T-helper 2 cell treated with Interferon-gamma antibody and Interleukin-4, amounts not matched to agents 5 μg/mL and 100 μg/mL, for 36 hours (primary cell): ENCODE data around the gene TENM4.
"Not testable (repeated sequence)": the region's sequence is repeated elsewhere in the genome, so short reads cannot be mapped to it uniquely, and the experiment has no call there.

Experiments used
- DNase-seq: peaks from one replicate; pipeline ENCODE4 v3.0.0; 2021; ENCODE audit warnings: low spot score
- H3K27ac Mint-ChIP-seq: one replicate; pipeline ENCODE4 v1.8.0; 2021; ENCODE audit warnings: mild to moderate bottlenecking, mixed read lengths
- H3K27me3 Mint-ChIP-seq: one replicate; pipeline ENCODE4 v1.8.0; 2021; ENCODE audit warnings: low read depth, mixed read lengths
- H3K36me3 Mint-ChIP-seq: one replicate; pipeline ENCODE4 v1.8.0; 2021; ENCODE audit warnings: low read depth, mixed read lengths
- H3K4me1 Mint-ChIP-seq: one replicate; pipeline ENCODE4 v1.8.0; 2021; ENCODE audit warnings: low read depth, mixed read lengths
- H3K4me3 Mint-ChIP-seq: one replicate; pipeline ENCODE4 v1.8.0; 2022; ENCODE audit warnings: mild to moderate bottlenecking, moderate library complexity, mixed read lengths
- H3K9me3 Mint-ChIP-seq: one replicate; pipeline ENCODE4 v1.8.0; 2021; ENCODE audit warnings: mixed read lengths

TENM4 gene

DNA sequence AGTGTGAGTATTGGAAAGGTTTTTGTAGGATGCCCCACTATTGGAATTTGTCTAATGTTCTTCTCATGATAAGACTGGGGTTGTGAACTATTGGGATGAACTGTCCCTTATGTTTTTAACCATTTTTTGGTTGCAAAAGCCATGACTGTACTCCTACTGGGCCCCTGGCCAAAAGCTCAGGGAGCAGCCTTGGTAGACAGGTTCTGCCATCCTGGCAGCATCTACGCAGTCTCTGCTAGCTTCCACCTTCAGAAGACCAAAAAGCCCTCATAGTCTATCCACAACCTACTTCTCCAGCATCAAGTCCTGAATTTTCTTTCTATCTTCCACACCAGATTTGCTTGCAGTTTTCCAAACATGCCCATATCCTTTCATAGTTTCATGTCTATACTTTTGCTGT, 211.8 kb downstream of the TENM4 start:
- Mint-ChIP-seq H3K27ac (no peak overlapping the region), H3K4me3 (no peak overlapping the region), H3K27me3 (peaks cover 2% of the 10 kb centered on the region), H3K36me3 (no peaks in the 10 kb centered on the region), H3K4me1 (no peaks in the 10 kb centered on the region), H3K9me3 (no peaks in the 10 kb centered on the region)
- DNase-seq, result no peak

GRCh38 chr11:79227767-79228755, 212.8 kb downstream of the TENM4 start:
- Mint-ChIP-seq H3K9me3 (no peaks in the 10 kb centered on the region), H3K4me1 (no peaks in the 10 kb centered on the region), H3K36me3 (no peaks in the 10 kb centered on the region), H3K27me3 (peaks cover 2% of the 10 kb centered on the region), H3K27ac (no peak overlapping the region), H3K4me3 (no peak overlapping the region)
- no peak for DNase-seq

GRCh38 chr11:79227308-79227707, 213.5 kb downstream of the TENM4 start:
- Mint-ChIP-seq H3K9me3 (no peaks in the 10 kb centered on the region), H3K4me1 (no peaks in the 10 kb centered on the region), H3K36me3 (no peaks in the 10 kb centered on the region), H3K4me3 (no peak overlapping the region), H3K27me3 (peaks cover 2% of the 10 kb centered on the region), H3K27ac (no peak overlapping the region)
- no peak for DNase-seq

DNA sequence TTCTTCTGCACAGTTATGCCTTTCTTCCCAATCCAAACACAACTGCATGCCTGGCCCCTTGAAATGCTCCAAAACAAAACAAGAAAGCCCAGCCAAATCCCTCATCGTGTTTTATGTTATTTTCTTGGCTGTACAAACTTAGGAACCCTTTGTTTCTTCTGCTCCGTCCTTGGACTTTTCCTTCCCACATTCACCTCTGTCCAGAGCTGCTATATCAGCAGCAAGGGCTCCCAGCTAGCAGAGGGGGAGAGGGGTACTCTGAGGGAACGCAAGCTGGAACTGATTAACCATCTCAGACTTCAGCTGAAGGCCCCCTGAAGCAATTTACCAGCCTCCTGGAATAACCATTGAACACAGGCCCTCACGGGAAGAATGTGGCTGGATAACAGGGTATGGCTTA, 214.7 kb downstream of the TENM4 start:
- no peaks in the 10 kb centered on the region for H3K36me3 Mint-ChIP-seq
- no peak overlapping the region for H3K4me3 Mint-ChIP-seq
- H3K27me3 Mint-ChIP-seq, result peaks cover 2% of the 10 kb centered on the region
- no peaks in the 10 kb centered on the region for H3K4me1 Mint-ChIP-seq
- no peak for DNase-seq
- H3K9me3 Mint-ChIP-seq, result no peaks in the 10 kb centered on the region
- H3K27ac Mint-ChIP-seq, result no peak overlapping the region

- not testable (repeated sequence) for H3K27ac Mint-ChIP-seq, DNase-seq, H3K4me1 Mint-ChIP-seq, H3K4me3 Mint-ChIP-seq, H3K36me3 Mint-ChIP-seq, H3K27me3 Mint-ChIP-seq, H3K9me3 Mint-ChIP-seq
Measured at GRCh38 chr11:79222163-79222562, 218.7 kb downstream of the TENM4 start.

- no peak overlapping the region for H3K27ac Mint-ChIP-seq
- H3K27me3 Mint-ChIP-seq, result no peaks in the 10 kb centered on the region
- no peaks in the 10 kb centered on the region for H3K9me3 Mint-ChIP-seq
- no peak overlapping the region for H3K4me3 Mint-ChIP-seq
- H3K36me3 Mint-ChIP-seq, result no peaks in the 10 kb centered on the region
- peaks cover 2% of the 10 kb centered on the region for H3K4me1 Mint-ChIP-seq
- DNase-seq, result no peak
Measured at GRCh38 chr11:79221444-79222130, 219.2 kb downstream of the TENM4 start.

DNA sequence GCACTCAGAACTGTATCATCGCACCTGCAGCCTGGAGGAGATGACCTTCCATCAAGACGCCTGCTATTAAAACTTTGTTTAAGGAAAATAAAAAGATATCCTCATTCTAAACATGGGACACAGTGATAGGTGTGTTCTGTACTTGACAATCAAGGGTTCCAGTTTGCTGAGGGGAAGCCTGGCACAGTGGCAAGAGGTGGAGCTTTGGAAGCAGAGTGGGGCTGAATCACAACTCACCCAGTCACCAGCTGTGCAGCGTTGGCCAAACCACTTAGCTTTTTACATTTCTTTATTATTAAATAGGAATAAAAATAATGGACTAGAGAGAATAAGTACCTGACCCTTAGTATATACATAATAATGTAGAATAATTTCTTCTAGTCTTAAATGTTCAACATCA, 220.7 kb downstream of the TENM4 start:
- Mint-ChIP-seq H3K4me1 (peaks cover 2% of the 10 kb centered on the region), H3K36me3 (no peaks in the 10 kb centered on the region), H3K27ac (no peak overlapping the region), H3K4me3 (no peak overlapping the region), H3K9me3 (no peaks in the 10 kb centered on the region), H3K27me3 (no peaks in the 10 kb centered on the region)
- DNase-seq, result no peak

DNA sequence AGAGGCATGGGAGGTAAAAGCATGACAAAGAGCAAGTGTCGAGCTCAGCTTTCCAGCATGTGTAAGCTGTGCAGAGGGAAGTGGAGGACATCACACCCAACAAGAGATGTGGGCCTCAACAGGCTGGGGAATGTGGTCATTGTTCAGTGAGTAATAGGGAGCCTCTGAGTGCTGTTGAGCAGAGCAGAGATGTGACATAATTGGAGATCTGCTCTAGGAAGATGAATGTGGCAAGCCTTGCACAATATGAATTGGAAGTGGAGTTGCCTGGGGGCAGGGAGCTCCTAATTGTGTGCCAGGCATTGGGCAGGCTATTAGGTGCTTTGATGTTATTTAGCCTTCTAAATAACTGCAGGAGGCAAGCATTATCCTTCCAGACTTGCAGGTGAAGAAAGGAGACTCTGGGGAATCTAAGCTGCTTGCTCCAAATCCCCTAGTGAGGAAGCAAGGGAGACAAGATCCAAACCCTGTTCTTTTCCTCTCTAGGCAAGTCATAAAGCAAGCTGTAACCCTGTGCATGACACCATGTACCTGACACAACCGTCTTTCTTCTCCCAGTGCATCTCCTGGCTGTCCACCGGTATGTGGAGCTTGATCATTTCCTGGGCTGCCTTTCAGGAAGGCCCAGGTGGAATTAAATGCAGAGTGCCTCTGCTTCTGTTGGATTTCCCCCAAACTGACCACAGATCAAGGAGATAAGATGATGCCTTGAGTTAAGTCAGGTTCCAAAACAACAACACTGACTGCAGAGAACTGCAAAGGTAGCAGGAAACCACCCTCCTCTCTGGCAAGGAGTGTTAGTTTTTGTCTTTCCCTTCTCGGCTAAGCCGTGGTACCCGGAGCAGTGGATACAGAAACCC, 221.4 kb downstream of the TENM4 start:
- Mint-ChIP-seq H3K9me3 (no peaks in the 10 kb centered on the region), H3K27me3 (no peaks in the 10 kb centered on the region), H3K36me3 (no peaks in the 10 kb centered on the region), H3K27ac (no peak overlapping the region), H3K4me3 (no peak overlapping the region), H3K4me1 (peaks cover 2% of the 10 kb centered on the region)
- DNase-seq, result no peak

GRCh38 chr11:79212741-79213190, 228.1 kb downstream of the TENM4 start:
- no peaks in the 10 kb centered on the region for H3K36me3 Mint-ChIP-seq
- no peak overlapping the region for H3K4me3 Mint-ChIP-seq
- H3K27me3 Mint-ChIP-seq, result no peaks in the 10 kb centered on the region
- no peaks in the 10 kb centered on the region for H3K9me3 Mint-ChIP-seq
- DNase-seq, result no peak
- H3K4me1 Mint-ChIP-seq, result no peaks in the 10 kb centered on the region
- H3K27ac Mint-ChIP-seq, result no peak overlapping the region

- Mint-ChIP-seq H3K27ac (no peak overlapping the region), H3K9me3 (no peaks in the 10 kb centered on the region), H3K4me1 (no peaks in the 10 kb centered on the region), H3K36me3 (no peaks in the 10 kb centered on the region), H3K27me3 (no peaks in the 10 kb centered on the region), H3K4me3 (no peak overlapping the region)
- DNase-seq, result no peak
Measured at GRCh38 chr11:79209540-79210266, 231.1 kb downstream of the TENM4 start.

DNA sequence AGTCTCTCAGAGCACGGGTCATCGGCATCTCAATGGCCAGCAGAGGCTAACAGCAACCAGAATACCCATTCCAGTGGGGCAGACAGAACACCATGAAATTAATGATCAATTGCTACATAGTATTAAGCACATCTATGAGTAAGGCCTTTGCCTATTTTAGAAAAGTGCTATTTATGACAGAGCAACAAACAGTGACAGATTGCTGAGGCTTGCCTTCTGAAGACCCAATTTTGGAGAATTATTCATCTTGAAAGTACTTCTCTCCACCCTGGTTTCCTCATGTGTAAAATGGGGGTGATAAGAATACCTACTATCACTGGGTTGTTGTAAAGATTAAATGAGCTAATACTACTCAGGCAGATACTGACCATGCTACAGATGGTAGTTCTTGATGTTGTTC, 232.7 kb downstream of the TENM4 start:
- Mint-ChIP-seq H3K9me3 (no peaks in the 10 kb centered on the region), H3K27me3 (no peaks in the 10 kb centered on the region), H3K4me1 (no peaks in the 10 kb centered on the region), H3K27ac (no peak overlapping the region), H3K36me3 (no peaks in the 10 kb centered on the region), H3K4me3 (no peak overlapping the region)
- no peak for DNase-seq

- Mint-ChIP-seq H3K27ac (no peak overlapping the region), H3K27me3 (no peaks in the 10 kb centered on the region), H3K9me3 (no peaks in the 10 kb centered on the region), H3K4me1 (no peaks in the 10 kb centered on the region), H3K36me3 (no peaks in the 10 kb centered on the region), H3K4me3 (no peak overlapping the region)
- no peak for DNase-seq
Measured at GRCh38 chr11:79206951-79207350, 233.9 kb downstream of the TENM4 start.

- Mint-ChIP-seq H3K9me3 (no peaks in the 10 kb centered on the region), H3K27ac (no peak overlapping the region), H3K27me3 (no peaks in the 10 kb centered on the region), H3K36me3 (no peaks in the 10 kb centered on the region), H3K4me3 (no peak overlapping the region), H3K4me1 (no peaks in the 10 kb centered on the region)
- no peak for DNase-seq
Measured at GRCh38 chr11:79205786-79206185, 235.0 kb downstream of the TENM4 start.
